HepG2 (cell line): ENCODE measurements around the gene ZBTB1. TPM values are rescaled to one million over a fixed set of nuclear protein-coding genes. Genes with fewer than 3 reads are reported as not detected.
A peak's percentile ranks its signal among the peaks of the same experiment; 100 is the strongest.

Experiments used
- CENPT ChIP-seq: sonication (generic); formaldehyde crosslinking; IDR thresholded peaks from 2 replicates; pipeline ENCODE4 v1.8.0; 2022; ENCODE audit warnings: low read depth, mild to moderate bottlenecking, moderate library complexity, missing genetic modification reagents
- EHMT2 ChIP-seq: fragments of 200-600 bp; sonication (generic); IDR thresholded peaks from 2 replicates; pipeline ENCODE4 v1.7.0; 2017; ENCODE audit warnings: antibody characterized with exemption, low read depth, low read length, borderline replicate concordance
- ELK4 ChIP-seq: sonication (generic); formaldehyde crosslinking; IDR thresholded peaks from 2 replicates; pipeline ENCODE4 v1.9.0; 2021; ENCODE audit warnings: missing genetic modification reagents, borderline replicate concordance
- GATAD1 ChIP-seq: IDR thresholded peaks from 2 replicates; pipeline ENCODE4 v1.6.1; 2016; ENCODE audit warnings: missing genetic modification reagents, missing compliant biosample characterization
- IRF9 ChIP-seq: sonication (generic); formaldehyde crosslinking; IDR thresholded peaks from 2 replicates; pipeline ENCODE4 v1.8.0; 2022; ENCODE audit warnings: missing genetic modification reagents, mild to moderate bottlenecking, borderline replicate concordance
- KAT8 ChIP-seq: IDR thresholded peaks from 2 replicates; pipeline ENCODE4 v1.6.1; 2016; ENCODE audit warnings: missing genetic modification reagents, missing compliant biosample characterization
- NCOA5 ChIP-seq: sonication (generic); formaldehyde crosslinking; IDR thresholded peaks from 2 replicates; pipeline ENCODE4 v1.4.0; 2020; ENCODE audit warnings: missing genetic modification reagents
- PAXIP1 ChIP-seq: sonication (generic); formaldehyde crosslinking; conservative IDR thresholded peaks from 2 replicates; pipeline ENCODE4 v1.4.0; 2020; ENCODE audit warnings: mild to moderate bottlenecking, missing genetic modification reagents, moderate library complexity
- RAD21 ChIP-seq: fragments of 450-650 bp; formaldehyde crosslinking; IDR thresholded peaks from 2 replicates; pipeline ENCODE4 v1.5.0; 2020; ENCODE audit warnings: mild to moderate bottlenecking
- REXO4 ChIP-seq: sonication (generic); formaldehyde crosslinking; IDR thresholded peaks from 2 replicates; pipeline ENCODE4 v1.8.0; 2022; ENCODE audit warnings: missing genetic modification reagents, mild to moderate bottlenecking, borderline replicate concordance
- SATB2 ChIP-seq: sonication (generic); formaldehyde crosslinking; IDR thresholded peaks from 2 replicates; pipeline ENCODE4 v1.5.0; 2020; ENCODE audit warnings: missing genetic modification reagents
- YEATS2 ChIP-seq: sonication (generic); formaldehyde crosslinking; IDR thresholded peaks from 2 replicates; pipeline ENCODE4 v1.4.0; 2020; ENCODE audit warnings: missing genetic modification reagents, borderline replicate concordance
- ZNF276 ChIP-seq: sonication (generic); formaldehyde crosslinking; IDR thresholded peaks from 2 replicates; pipeline ENCODE4 v1.4.0; 2020; ENCODE audit warnings: mild to moderate bottlenecking, low read depth, missing genetic modification reagents
- ZNF556 ChIP-seq: sonication (generic); formaldehyde crosslinking; IDR thresholded peaks from 2 replicates; pipeline ENCODE4 v1.4.0; 2020; ENCODE audit warnings: mild to moderate bottlenecking, missing genetic modification reagents, borderline replicate concordance
- ZNF629 ChIP-seq: sonication (generic); formaldehyde crosslinking; conservative IDR thresholded peaks from 2 replicates; pipeline ENCODE4 v1.5.0; 2020; ENCODE audit warnings: missing genetic modification reagents
- ZNF850 ChIP-seq: sonication (generic); formaldehyde crosslinking; conservative IDR thresholded peaks from 2 replicates; pipeline ENCODE4 v1.9.0; 2021; ENCODE audit warnings: mild to moderate bottlenecking, missing genetic modification reagents
- ZUFSP ChIP-seq: sonication (generic); formaldehyde crosslinking; IDR thresholded peaks from 2 replicates; pipeline ENCODE4 v1.9.0; 2021; ENCODE audit warnings: missing genetic modification reagents, mild to moderate bottlenecking, borderline replicate concordance
- polyA plus RNA-seq, 8 experiments: library from polyadenylated mRNA; depleted of rRNA in 3 of 8; stranded (reverse) in 7 of 8; unstranded in 1 of 8; fragments of >200 nt; fragmentation: Illumina TruSeq in 4 of 8; extraction: Trizol in 4 of 8; gene quantifications; 2 replicates each; pipeline versions ENCODE4 v1.2.1 to v1.2.3, GENCODE V29; 2011 to 2016; ENCODE audit warnings: low read depth in 4 of 8, missing spikeins in 1 of 8, mixed read lengths in 1 of 8; ENCODE audit not compliant: insufficient read depth in 1 of 8
- total RNA-seq, 5 experiments: library from RNA; depleted of rRNA; stranded (reverse); fragments of >200 nt; fragmentation: Illumina TruSeq; extraction: Trizol; gene quantifications; 2 replicates each; pipeline ENCODE4 v1.2.3, GENCODE V29; 2016; ENCODE audit warnings: low read depth in 1 of 5

The ZBTB1 gene
- total and polyA plus RNA-seq, 2 of the 13 experiments (the other 11 are each of a cell fraction or from before 2014, with no cell fraction given) = 18.8 to 22.6 TPM

- no peak for TF ChIP-seq ZNF276
- TF ChIP-seq REXO4 (CRISPR knock-in tag) = peak; percentile 58; the same call in 1 of the 2 replicates
- TF ChIP-seq ZNF629 (CRISPR knock-in tag) = 0 out of 2 replicates have a peak, but pooled peaks have one; percentile 39
- 0 out of 2 replicates have a peak, but pooled peaks have one; percentile 66 for TF ChIP-seq CENPT (CRISPR knock-in tag)
- TF ChIP-seq KAT8 (CRISPR knock-in tag) = peak; percentile 16; the same call in 1 of the 2 replicates
- peak; percentile 93; the same call in 1 of the 2 replicates for TF ChIP-seq IRF9
- TF ChIP-seq SATB2 (CRISPR knock-in tag) = peak; percentile 68; the same call in 1 of the 2 replicates
- TF ChIP-seq ZNF556 (CRISPR knock-in tag) = no peak; the same call in 1 of the 2 replicates
- peak; percentile 48; the same call in 1 of the 2 replicates for TF ChIP-seq GATAD1 (CRISPR knock-in tag)
- TF ChIP-seq ELK4 (CRISPR knock-in tag) = no peak
- TF ChIP-seq RAD21 (CRISPR knock-in tag) = peak; percentile 14; the same call in 1 of the 2 replicates
- no peak for TF ChIP-seq EHMT2
- TF ChIP-seq NCOA5 (CRISPR knock-in tag) = no peak
- TF ChIP-seq ZUFSP = no peak
- TF ChIP-seq YEATS2 (CRISPR knock-in tag) = no peak; the same call in 1 of the 2 replicates
- TF ChIP-seq ZNF850 (CRISPR knock-in tag) = peak; percentile 73; the same call in 1 of the 2 replicates
- peak; percentile 29; the same call in 1 of the 2 replicates for TF ChIP-seq PAXIP1 (CRISPR knock-in tag)
Measured at GRCh38 chr14:64503434-64504309, 898 bp upstream of the ZBTB1 start, which contains the start of gene ZBTB25 (continued).
